Upper lobe of right lung (tissue), 1 donor: ENCODE data around the gene SPATA6L. TPM values are rescaled to one million over a fixed set of nuclear protein-coding genes. Genes with fewer than 3 reads are reported as not detected.

Experiments used
- ATAC-seq: fragments of 200-7000 bp; cut with Tn5 transposase; one replicate; pipeline ENCODE4 v1.9.1; 2020; ENCODE audit warnings: mild to moderate bottlenecking, moderate library complexity
- DNase-seq: peaks from one replicate; pipeline ENCODE4 v3.0.0-alpha.2; 2020
- H3K27ac ChIP-seq: fragments of 200-600 bp; one replicate; pipeline ENCODE4 v1.8.0; 2022
- H3K27me3 ChIP-seq: fragments of 200-600 bp; one replicate; pipeline ENCODE4 v1.8.0; 2022; ENCODE audit warnings: mild to moderate bottlenecking
- H3K36me3 ChIP-seq: fragments of 200-600 bp; one replicate; pipeline ENCODE4 v1.8.0; 2022
- H3K4me1 ChIP-seq: fragments of 200-600 bp; one replicate; pipeline ENCODE4 v1.8.0; 2022
- H3K4me3 ChIP-seq: fragments of 200-600 bp; one replicate; pipeline ENCODE4 v1.8.0; 2022; ENCODE audit warnings: mild to moderate bottlenecking
- H3K9me3 ChIP-seq: fragments of 200-600 bp; one replicate; pipeline ENCODE4 v1.8.0; 2022
- intact Hi-C: fragments of 100-400 bp; cut with DNase I; formaldehyde crosslinking; loops from one replicate; pipeline ENCODE4 v1.11.0; 2022
- total RNA-seq: library from RNA; stranded (reverse); fragmentation: NEBNext Ultra II Directional; extraction: Animal tissue kit (Norgen Biotek cat#: 25700); gene quantifications from one replicate; pipeline ENCODE4 v1.2.1, GENCODE V29; 2021
- TF ChIP-seq, protein P1 (sequence below): fragments of 200-600 bp; IDR thresholded peaks from one replicate; pipeline ENCODE4 v1.8.0; 2022; ENCODE audit warnings: antibody characterized with exemption
- donor health status: DM: no; HTN: yes; CAD: no; lungs with severe emphysema.

SPATA6L gene
- total RNA-seq, 1 donor from 2014 or later = 12.6 TPM

DNA sequence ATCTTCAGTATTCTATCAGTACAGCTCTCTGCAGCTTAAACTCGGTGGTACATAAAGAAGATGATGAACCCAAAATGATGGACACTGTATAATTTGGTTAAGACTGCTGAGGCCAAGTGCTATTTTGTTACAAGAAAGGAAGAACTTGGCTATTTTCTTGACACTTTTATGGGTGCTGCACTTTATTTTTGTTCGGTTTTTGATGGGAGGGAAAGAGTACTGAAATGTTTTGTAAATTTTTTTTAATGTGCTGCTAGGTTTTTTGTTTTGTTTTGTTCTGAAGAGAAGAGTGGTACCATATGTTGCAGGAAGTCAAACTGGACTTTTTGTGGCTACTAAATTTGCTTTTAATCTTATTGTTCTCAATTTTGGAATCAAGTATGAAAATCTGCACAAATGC is 39.7 kb upstream of the SPATA6L start:
- no peak overlapping the region for H3K27ac ChIP-seq

DNA sequence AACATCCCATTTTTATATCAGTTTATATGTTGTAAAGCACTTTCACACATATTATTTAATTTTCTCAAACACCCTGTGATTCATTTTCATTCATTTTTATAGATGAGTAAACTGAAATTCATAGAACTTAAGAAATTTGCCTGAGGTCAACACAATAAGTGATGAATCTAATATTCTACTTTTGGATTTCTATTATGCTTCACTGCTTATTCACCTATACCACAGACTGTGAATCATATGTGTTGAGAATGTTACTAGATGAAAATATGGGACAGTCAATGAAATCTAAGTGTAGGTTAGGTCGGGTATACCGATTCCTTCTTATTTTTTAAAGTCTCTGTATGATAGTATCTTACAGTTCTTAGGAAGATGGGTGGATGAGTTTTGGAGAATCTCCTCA is 37.8 kb upstream of the SPATA6L start:
- intact Hi-C loops = no loop called here

More for the DNA sequence above, 39.7 kb upstream of the SPATA6L start:
- no peaks in the 10 kb centered on the region for H3K9me3 ChIP-seq
- H3K4me3 ChIP-seq = no peak overlapping the region
- H3K4me1 ChIP-seq = no peaks in the 10 kb centered on the region
- intact Hi-C loops = no loop called here
- H3K27me3 ChIP-seq = no peaks in the 10 kb centered on the region
- TF ChIP-seq, protein P1, sequence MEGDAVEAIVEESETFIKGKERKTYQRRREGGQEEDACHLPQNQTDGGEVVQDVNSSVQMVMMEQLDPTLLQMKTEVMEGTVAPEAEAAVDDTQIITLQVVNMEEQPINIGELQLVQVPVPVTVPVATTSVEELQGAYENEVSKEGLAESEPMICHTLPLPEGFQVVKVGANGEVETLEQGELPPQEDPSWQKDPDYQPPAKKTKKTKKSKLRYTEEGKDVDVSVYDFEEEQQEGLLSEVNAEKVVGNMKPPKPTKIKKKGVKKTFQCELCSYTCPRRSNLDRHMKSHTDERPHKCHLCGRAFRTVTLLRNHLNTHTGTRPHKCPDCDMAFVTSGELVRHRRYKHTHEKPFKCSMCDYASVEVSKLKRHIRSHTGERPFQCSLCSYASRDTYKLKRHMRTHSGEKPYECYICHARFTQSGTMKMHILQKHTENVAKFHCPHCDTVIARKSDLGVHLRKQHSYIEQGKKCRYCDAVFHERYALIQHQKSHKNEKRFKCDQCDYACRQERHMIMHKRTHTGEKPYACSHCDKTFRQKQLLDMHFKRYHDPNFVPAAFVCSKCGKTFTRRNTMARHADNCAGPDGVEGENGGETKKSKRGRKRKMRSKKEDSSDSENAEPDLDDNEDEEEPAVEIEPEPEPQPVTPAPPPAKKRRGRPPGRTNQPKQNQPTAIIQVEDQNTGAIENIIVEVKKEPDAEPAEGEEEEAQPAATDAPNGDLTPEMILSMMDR = no peak
- H3K36me3 ChIP-seq = peaks cover 68% of the 10 kb centered on the region
- DNase-seq (no peak), ATAC-seq (no peak)

DNA sequence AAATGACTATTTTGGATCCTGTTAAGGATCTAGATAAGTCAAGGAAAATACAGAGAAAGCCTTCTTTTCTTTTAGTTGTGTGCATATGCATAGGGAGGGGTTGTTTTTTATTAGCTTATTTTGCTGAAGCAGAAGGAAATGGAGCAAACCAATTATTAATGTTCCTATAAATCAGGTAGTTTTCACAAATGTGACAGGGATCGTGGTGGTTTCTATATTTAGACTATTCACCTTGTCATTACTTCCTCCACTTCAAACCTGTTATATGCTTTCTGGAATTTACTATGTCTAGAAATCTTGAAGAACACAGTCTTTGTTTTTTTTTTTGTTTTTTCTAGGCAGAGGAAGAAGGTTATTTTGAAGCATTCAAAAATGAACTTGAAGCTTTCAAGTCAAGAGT is 35.2 kb upstream of the SPATA6L start:
- no peak overlapping the region for H3K4me3 ChIP-seq
- H3K27ac ChIP-seq = no peak overlapping the region
- H3K36me3 ChIP-seq = peaks cover 80% of the 10 kb centered on the region
- intact Hi-C loops = no loop called here
- no peaks in the 10 kb centered on the region for H3K9me3 ChIP-seq
- no peaks in the 10 kb centered on the region for H3K4me1 ChIP-seq
- ATAC-seq = no peak
- TF ChIP-seq, protein P1 = no peak
- no peak for DNase-seq
- H3K27me3 ChIP-seq = no peaks in the 10 kb centered on the region

More for the DNA sequence above, 37.8 kb upstream of the SPATA6L start:
- DNase-seq (no peak), ATAC-seq (no peak)
- no peaks in the 10 kb centered on the region for H3K9me3 ChIP-seq
- H3K4me3 ChIP-seq = no peak overlapping the region
- no peaks in the 10 kb centered on the region for H3K27me3 ChIP-seq
- H3K36me3 ChIP-seq = peaks cover 80% of the 10 kb centered on the region
- H3K4me1 ChIP-seq = no peaks in the 10 kb centered on the region
- no peak overlapping the region for H3K27ac ChIP-seq
- TF ChIP-seq, protein P1 = no peak

DNA sequence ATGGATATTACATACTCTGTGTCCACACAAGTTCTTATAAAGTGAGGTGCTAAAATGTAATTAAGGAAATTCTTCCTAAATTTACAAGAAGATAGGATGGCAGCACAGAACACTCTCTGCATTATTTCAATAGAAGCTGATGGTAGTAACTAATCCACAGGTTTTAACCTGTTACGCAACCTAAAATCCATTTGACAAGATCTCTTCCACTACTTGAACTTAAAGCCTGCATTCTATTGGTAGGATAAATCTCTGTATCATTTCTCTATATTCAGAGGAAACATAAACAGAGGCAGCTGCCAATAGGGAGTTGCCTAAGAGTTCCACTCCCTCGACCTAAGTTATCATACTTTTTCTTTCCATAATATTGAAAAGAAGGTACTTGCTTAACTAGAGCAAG is 34.7 kb upstream of the SPATA6L start:
- no peaks in the 10 kb centered on the region for H3K27me3 ChIP-seq
- ATAC-seq (no peak), DNase-seq (no peak)
- no peak overlapping the region for H3K4me3 ChIP-seq
- no peaks in the 10 kb centered on the region for H3K9me3 ChIP-seq
- no peak overlapping the region for H3K27ac ChIP-seq
- H3K36me3 ChIP-seq = peaks cover 78% of the 10 kb centered on the region
- H3K4me1 ChIP-seq = no peaks in the 10 kb centered on the region
- intact Hi-C loops = no loop called here
- TF ChIP-seq, protein P1 = no peak

DNA sequence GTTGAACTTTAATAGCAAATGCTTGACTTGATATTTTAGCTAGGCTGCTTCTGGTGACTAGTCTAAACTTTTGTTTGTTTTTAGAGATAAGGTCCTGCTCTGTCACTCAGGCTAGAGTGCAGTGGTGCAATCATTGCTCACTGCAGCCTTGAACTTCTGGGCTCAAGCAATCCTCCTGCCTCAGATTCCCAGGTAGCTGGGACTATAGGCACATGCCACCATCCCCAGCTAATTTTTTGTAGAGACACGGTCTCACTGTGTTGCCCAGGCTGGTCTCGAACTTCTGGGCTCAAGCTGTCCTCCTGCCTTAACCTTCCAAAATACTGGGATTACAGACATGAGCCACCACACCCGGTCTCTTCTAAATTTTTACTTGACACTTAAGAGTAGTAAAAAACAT is 33.8 kb upstream of the SPATA6L start:
- no peaks in the 10 kb centered on the region for H3K27me3 ChIP-seq
- no peak overlapping the region for H3K4me3 ChIP-seq
- H3K9me3 ChIP-seq = no peaks in the 10 kb centered on the region
- H3K4me1 ChIP-seq = no peaks in the 10 kb centered on the region
- intact Hi-C loops = no loop called here
- ATAC-seq (no peak), DNase-seq (no peak)
- TF ChIP-seq, protein P1 = no peak
- no peak overlapping the region for H3K27ac ChIP-seq
- H3K36me3 ChIP-seq = peaks cover 76% of the 10 kb centered on the region

DNA sequence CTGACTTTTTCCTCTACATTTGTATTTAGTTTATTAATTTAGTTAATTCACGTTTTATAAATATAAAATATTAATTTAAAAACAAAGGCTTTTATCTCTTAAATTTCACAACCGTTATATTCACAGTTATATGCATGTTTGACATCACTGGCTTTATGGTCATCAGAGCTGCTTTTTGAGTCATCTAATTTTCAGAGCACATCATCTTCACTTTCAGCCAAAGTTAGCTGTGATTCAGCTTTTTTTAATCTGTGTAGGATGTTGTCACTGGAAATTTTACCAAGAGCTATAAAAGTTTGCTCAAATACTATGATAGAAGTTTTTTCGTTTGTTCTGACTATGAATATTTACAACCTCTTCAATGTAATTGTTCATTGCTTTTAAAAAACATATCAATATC is 25.5 kb upstream of the SPATA6L start:
- Histone ChIP-seq H3K27ac (no peak overlapping the region), H3K4me3 (no peak overlapping the region), H3K27me3 (no peaks in the 10 kb centered on the region), H3K9me3 (no peaks in the 10 kb centered on the region), H3K36me3 (peaks cover 41% of the 10 kb centered on the region), H3K4me1 (peaks cover 12% of the 10 kb centered on the region)
- intact Hi-C loops = no loop called here
- no peak for DNase-seq
- TF ChIP-seq, protein P1 = no peak
- ATAC-seq = no peak
